Large intestine (tissue), 3 donors: ENCODE data around the gene EDEM1. TPM values are rescaled to one million over a fixed set of nuclear protein-coding genes. Genes with fewer than 3 reads are reported as not detected.

Experiments used
- DNase-seq, 2 donors: peaks; one replicate each; pipeline versions ENCODE4 v3.0.0 to v3.0.0-alpha.2; 2013
- H3K27ac ChIP-seq: one replicate; pipeline ENCODE4 v1.5.1; 2013; ENCODE audit warnings: low read length
- H3K27me3 ChIP-seq: 2 replicates; pipeline ENCODE4 v1.6.1; 2013; ENCODE audit warnings: low read length; ENCODE audit not compliant: control insufficient read depth, insufficient read depth
- H3K36me3 ChIP-seq: 2 replicates; pipeline ENCODE4 v1.6.1; 2013; ENCODE audit warnings: low read length; ENCODE audit not compliant: control insufficient read depth, insufficient read depth
- H3K4me1 ChIP-seq: one replicate; pipeline ENCODE4 v1.6.1; 2013; ENCODE audit warnings: low read length; ENCODE audit not compliant: control insufficient read depth, insufficient read depth
- H3K4me3 ChIP-seq: one replicate; pipeline ENCODE4 v1.5.1; 2013; ENCODE audit warnings: low read length
- H3K9me3 ChIP-seq: one replicate; pipeline ENCODE4 v1.6.1; 2013; ENCODE audit warnings: mild to moderate bottlenecking, low read depth, low read length, moderate library complexity; ENCODE audit not compliant: control insufficient read depth
- WGBS: methylation state at CpG from one replicate; pipeline ENCODE4 v1.1.5; 2013; ENCODE audit warnings: low lambda C conversion rate; ENCODE audit not compliant: insufficient coverage; 5-methylcytosine and 5-hydroxymethylcytosine counted together
- polyA plus RNA-seq: library from polyadenylated mRNA; unstranded; fragments of 120-200 nt; gene quantifications from one replicate; pipeline ENCODE4 v1.2.1, GENCODE V29; 2013

The EDEM1 gene
- polyA plus RNA-seq, 1 donor, result 22.2 TPM

DNA sequence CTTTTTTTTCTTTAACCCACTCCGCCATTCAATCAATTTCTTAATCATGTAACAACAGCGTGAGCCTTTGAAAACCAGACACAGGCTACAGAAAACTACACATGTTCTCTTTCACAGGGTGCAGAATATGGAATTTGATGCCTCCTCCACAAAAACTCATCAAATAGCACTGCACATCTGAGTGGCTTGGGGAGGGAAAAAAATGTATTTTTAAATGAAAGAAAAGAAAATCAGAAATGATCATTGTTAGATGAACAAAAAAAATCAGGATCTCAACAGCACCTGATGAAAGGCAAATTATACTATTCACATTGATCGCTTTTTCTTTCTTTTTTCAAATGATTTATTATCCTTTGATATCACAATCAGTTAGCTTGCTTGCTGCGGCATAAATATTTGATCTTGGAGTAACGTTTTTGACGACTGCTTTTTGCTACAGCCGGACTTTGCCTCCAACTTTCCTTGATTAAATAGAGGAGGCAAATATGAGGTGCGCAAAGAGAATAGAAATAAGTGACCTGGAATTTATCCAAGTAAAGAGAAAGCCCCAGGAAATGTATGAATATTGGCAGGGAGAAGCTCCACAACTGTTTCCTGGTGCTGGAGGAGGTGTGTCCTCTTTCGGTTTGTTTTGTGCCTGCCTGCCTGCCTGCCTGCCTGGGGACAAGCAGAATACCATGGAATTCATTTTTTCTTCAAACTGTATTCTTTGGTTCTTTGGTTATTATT, 63.1 kb downstream of the EDEM1 start:
- H3K36me3 ChIP-seq, result no peaks in the 10 kb centered on the region
- no peaks in the 10 kb centered on the region for H3K27me3 ChIP-seq
- peak; percentile 14 to 46 for DNase-seq
- no peaks in the 10 kb centered on the region for H3K4me1 ChIP-seq
- H3K4me3 ChIP-seq, result peak overlapping the region; percentile 13
- WGBS, result 41% methylated on average over 7 of the region's 9 CpGs
- H3K9me3 ChIP-seq, result no peaks in the 10 kb centered on the region
- no peak overlapping the region for H3K27ac ChIP-seq

DNA sequence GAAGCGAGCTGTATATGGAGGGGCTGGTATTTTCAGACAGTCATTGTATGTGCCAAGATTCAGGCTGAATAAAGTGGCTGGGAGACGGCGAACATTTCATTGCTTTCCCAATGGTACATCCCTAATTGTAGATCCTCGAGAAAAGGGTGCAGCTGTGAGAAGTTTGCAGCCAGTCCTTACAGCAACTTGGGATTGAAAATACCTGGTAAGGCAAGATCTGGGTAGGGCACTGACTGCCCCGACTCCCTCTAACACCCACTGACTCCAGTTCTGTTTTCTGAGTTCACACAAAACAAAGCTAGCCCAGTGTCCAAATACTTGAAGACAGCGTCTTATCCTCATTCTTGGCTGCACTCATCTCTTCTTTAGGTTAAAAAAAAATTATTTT, 63.7 kb downstream of the EDEM1 start:
- Histone ChIP-seq H3K4me1 (no peaks in the 10 kb centered on the region), H3K9me3 (no peaks in the 10 kb centered on the region), H3K4me3 (peak overlapping the region; percentile 13), H3K27ac (no peak overlapping the region), H3K27me3 (no peaks in the 10 kb centered on the region), H3K36me3 (no peaks in the 10 kb centered on the region)
- DNase-seq, result no peak
- no CpG with 5 or more reads among the region's 6 CpGs for WGBS

DNA sequence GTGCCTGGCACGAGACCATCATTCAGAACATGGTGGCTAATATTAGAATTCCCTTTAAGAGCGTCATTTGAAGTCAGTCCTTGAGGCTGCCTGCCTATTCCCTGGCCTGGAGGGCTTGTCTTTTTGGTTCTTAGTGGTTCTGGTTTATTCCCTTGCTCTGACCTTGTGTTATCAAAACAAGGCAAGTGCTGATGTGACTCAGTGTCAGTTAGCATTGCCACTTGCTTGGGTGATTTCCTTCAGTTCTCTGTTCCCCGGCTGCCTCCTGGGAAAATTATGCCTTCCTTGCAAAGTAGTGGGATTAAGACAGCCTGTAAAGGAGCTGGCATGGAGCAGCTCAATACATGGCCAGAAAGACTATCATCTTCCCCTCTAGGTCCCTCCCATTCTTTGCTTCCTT, 64.6 kb downstream of the EDEM1 start:
- no CpG with 5 or more reads among the region's 3 CpGs for WGBS
- Histone ChIP-seq H3K9me3 (no peaks in the 10 kb centered on the region), H3K27ac (no peak overlapping the region), H3K36me3 (no peaks in the 10 kb centered on the region), H3K27me3 (no peaks in the 10 kb centered on the region), H3K4me3 (no peak overlapping the region), H3K4me1 (no peaks in the 10 kb centered on the region)
- DNase-seq, result no peak

DNA sequence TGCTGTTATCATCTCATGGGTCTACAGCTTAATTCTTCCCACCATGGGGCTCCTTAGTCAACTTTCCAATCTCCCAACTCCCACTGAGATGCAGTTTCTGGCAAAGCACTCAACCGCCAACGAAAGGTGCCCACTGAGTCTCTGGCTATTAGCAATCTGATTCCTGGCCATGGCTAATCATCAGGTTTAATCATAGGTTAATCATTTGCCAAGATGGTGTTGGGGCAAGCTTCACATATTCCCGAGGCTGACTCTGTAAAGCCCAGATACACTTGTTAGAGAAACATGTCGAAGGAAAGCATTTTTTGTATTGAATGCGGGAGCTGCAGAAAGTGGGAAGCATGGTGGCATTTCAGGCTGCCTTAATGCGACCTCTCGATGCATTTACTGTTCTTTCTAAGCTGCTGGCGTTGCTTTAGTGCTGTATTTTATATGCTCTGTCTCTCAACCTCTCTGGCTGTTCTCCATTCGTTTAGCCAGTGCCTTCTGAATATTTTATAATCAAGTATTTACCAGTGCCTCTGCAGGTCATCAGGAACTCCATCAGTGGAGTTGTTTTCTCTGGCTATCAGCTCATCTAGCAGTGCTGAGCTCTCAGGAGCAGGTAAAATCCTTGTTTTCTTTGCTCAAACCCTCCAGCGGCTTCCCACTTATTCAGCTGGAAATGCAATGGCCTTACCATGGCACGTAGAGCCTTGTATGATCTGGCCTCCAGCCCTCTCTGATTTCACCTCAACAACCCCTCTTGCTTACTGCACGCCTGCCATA, 67.0 kb downstream of the EDEM1 start:
- no peaks in the 10 kb centered on the region for H3K9me3 ChIP-seq
- no peak overlapping the region for H3K4me3 ChIP-seq
- H3K4me1 ChIP-seq, result no peaks in the 10 kb centered on the region
- no peaks in the 10 kb centered on the region for H3K36me3 ChIP-seq
- H3K27me3 ChIP-seq, result no peaks in the 10 kb centered on the region
- 100% methylated on average over 1 of the region's 12 CpGs for WGBS
- no peak for DNase-seq
- no peak overlapping the region for H3K27ac ChIP-seq

DNA sequence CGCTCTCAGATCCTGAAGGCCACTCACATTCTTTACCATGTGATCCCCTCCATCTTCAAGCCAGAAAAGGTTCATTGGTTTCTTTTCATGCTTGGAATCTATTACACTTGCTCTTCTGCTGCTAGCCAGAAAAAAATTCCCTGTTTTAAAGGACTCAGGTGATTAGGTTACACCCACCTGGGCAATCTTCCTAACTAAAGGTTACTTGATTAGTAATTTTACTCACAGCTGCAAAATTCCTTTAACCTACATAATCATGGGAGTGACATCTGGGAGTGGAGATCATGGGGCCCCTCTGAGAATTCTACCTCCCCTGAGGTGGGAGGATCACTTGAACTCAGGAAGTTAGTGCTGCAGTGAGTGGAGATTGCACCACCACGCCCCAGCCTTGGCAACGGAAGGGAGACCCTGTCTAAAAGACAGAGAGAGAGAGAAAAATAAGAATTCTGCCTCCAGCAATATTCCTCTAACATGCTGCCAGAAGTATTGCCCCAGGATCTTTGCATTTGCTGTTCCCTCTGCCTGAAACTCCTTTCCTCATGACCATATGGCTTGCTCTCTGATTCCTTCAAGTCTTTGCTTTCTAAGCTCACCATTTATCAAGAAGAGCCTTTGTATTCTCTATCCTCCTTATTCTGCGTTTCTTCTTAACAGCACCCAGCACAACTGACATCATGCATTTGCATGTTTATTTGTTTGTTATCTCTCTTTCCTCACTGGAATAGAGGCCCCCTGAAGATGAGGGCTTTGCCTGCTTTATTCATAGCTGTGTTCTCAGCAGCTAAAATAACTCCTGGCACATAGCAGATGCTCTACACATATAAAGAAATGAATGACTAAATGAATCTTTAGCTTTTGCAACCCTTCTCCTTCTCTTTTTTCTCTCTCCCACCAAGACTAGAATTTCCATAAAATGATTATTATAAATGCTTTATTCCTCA, 68.2 kb downstream of the EDEM1 start:
- Histone ChIP-seq H3K27ac (peak overlapping the region; percentile 12), H3K4me3 (no peak overlapping the region), H3K4me1 (no peaks in the 10 kb centered on the region), H3K27me3 (no peaks in the 10 kb centered on the region), H3K9me3 (no peaks in the 10 kb centered on the region), H3K36me3 (no peaks in the 10 kb centered on the region)
- no CpG with 5 or more reads among the region's 4 CpGs for WGBS
- DNase-seq, result peak; percentile 39 to 54

DNA sequence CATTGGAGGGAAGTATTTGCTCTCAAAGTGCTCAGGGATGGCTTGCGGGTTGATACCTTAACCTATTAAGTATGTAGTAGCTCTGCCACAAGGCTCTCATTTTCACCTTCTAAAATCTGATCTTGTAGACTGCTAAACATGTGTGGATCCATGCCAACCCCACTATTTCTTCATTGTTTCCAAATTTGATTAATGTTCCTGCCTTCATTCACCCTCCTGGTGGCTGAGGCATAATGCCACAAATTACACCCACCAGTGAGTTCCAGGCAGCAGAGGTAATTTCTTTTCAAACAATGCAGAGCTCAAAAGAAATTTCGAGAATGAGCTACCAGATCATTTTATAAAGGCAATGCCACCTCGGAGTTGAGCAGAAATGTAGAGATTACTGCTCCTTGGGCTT, 71.0 kb downstream of the EDEM1 start:
- no peaks in the 10 kb centered on the region for H3K27me3 ChIP-seq
- H3K36me3 ChIP-seq, result no peaks in the 10 kb centered on the region
- H3K27ac ChIP-seq, result no peak overlapping the region
- WGBS, result 100% methylated on average over 1 of the region's 3 CpGs
- DNase-seq, result no peak
- H3K4me1 ChIP-seq, result no peaks in the 10 kb centered on the region
- H3K9me3 ChIP-seq, result no peaks in the 10 kb centered on the region
- H3K4me3 ChIP-seq, result no peak overlapping the region

DNA sequence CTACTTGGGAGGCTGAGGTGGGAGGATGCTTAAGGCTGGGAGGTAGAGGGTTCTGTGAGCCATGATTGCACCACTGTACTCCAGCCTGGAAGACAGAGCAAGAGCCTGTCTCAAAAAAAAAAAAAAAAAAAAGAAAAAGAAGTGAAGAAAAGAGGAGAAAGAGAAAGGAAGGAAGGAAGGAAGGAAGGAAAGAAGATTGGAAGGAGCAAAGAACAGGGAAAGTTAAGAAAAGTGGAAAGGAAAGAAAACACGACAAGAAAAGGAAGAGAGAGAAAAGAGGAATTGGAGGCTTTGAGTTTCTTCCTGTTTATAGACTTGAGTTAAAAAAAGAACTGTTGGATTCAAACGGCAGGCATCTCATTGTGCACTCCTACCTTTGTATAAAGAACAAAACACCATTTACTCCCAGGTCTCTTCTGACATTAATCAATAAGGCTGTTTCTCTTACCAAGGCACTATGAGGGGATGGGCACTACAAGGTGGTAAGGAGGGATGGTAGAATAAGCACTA, 73.5 kb downstream of the EDEM1 start:
- H3K4me3 ChIP-seq, result no peak overlapping the region
- H3K9me3 ChIP-seq, result no peaks in the 10 kb centered on the region
- 83% methylated on average over 1 of the region's 2 CpGs for WGBS

DNA sequence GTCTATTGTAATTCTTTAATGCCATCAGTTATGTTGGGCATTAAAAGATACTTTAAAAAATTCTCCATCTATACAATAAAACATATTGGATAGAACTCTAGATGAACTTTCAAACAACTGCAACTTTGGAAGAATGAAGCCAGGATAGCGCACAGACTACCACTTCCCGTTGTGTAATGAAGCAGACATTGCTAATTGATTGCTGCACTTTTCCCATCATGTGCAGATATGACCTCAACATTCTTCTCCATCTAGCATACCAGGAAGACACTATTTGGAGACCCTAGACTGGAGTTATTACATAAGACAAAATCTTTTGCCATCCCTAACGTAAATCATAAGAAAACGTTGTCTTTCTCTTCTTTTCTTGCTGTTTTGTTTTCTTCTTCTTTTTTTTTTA, 75.0 kb downstream of the EDEM1 start:
- no peaks in the 10 kb centered on the region for H3K27me3 ChIP-seq
- H3K27ac ChIP-seq, result no peak overlapping the region
- 87% methylated on average over 2 of the region's 4 CpGs for WGBS
- no peaks in the 10 kb centered on the region for H3K36me3 ChIP-seq
- no peak overlapping the region for H3K4me3 ChIP-seq
- no peaks in the 10 kb centered on the region for H3K4me1 ChIP-seq
- no peak for DNase-seq
- no peaks in the 10 kb centered on the region for H3K9me3 ChIP-seq

More for the DNA sequence above, 73.5 kb downstream of the EDEM1 start:
- no peak for DNase-seq
- Histone ChIP-seq H3K4me1 (no peaks in the 10 kb centered on the region), H3K36me3 (no peaks in the 10 kb centered on the region), H3K27me3 (no peaks in the 10 kb centered on the region), H3K27ac (no peak overlapping the region)

DNA sequence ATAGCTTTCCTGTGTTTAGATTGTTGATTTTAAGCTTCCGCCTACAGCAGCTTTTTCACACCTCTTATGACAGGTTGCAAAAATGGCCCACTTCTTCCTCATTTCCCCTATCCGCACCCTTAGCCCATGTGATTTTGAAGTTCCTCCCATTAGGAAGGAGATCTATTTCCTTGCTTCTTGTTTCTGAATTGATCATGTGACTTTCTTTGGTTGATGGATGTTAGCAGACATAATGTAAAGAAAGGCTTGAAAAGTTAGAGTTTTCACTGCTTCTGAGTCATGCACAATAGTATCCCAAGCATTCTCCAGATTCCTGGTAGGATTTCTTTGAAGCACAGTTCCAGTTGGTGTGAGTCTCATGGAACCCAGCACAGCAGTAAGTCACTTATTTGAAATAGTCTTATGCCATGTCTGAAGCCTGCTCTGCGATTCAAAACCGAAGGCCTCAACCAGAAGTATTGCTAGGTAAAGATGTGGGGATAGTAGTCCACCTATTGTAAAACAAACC, 76.6 kb downstream of the EDEM1 start:
- H3K4me3 ChIP-seq, result no peak overlapping the region
- no peaks in the 10 kb centered on the region for H3K4me1 ChIP-seq
- H3K36me3 ChIP-seq, result no peaks in the 10 kb centered on the region
- no peak for DNase-seq
- 100% methylated on average over 1 of the region's 4 CpGs for WGBS
- H3K27me3 ChIP-seq, result no peaks in the 10 kb centered on the region
- no peaks in the 10 kb centered on the region for H3K9me3 ChIP-seq
- H3K27ac ChIP-seq, result no peak overlapping the region
